Cardiac fibroblast (primary cell): Measurements from ENCODE around the gene CHN2.

Source experiments
- DNase-seq, 2 donors: peaks; one replicate each; pipeline versions ENCODE4 v3.0.0 to v3.0.0-alpha.2; 2010; ENCODE audit warnings: low read depth in 2 of 2
- H3K4me3 ChIP-seq, 2 donors: replicated peaks in 1 of 2; 1 replicate in 1 of 2; 2 replicates in 1 of 2; pipeline ENCODE4 v1.5.1; 2011; ENCODE audit warnings: low read depth in 2 of 2, low read length in 2 of 2, mild to moderate bottlenecking in 2 of 2, moderate library complexity in 1 of 2
- CTCF ChIP-seq: IDR thresholded peaks from one replicate; pipeline ENCODE4 v1.5.1; 2011; ENCODE audit warnings: low read depth, mild to moderate bottlenecking, low read length, inconsistent platforms

The CHN2 gene

GRCh38 chr7:29394321-29394720 is 199.7 kb downstream of the CHN2 start:
- no peak for DNase-seq
- H3K4me3 ChIP-seq = no peak overlapping the region
- no peak for TF ChIP-seq CTCF

GRCh38 chr7:29396563-29396962 is 202.0 kb downstream of the CHN2 start:
- no peak for DNase-seq
- no peak overlapping the region for H3K4me3 ChIP-seq
- TF ChIP-seq CTCF = no peak

GRCh38 chr7:29397398-29397797 is 202.8 kb downstream of the CHN2 start:
- TF ChIP-seq CTCF = no peak
- H3K4me3 ChIP-seq = no peak overlapping the region
- no peak for DNase-seq

GRCh38 chr7:29398011-29398410 is 203.4 kb downstream of the CHN2 start:
- no peak overlapping the region for H3K4me3 ChIP-seq
- no peak for DNase-seq
- TF ChIP-seq CTCF = no peak

- no peak for DNase-seq
- H3K4me3 ChIP-seq = no peak overlapping the region
- no peak for TF ChIP-seq CTCF
These were observed 205.9 kb downstream of the CHN2 start for GRCh38 chr7:29400437-29400836.

GRCh38 chr7:29401769-29402168 is 207.2 kb downstream of the CHN2 start:
- DNase-seq = no peak
- H3K4me3 ChIP-seq = no peak overlapping the region
- no peak for TF ChIP-seq CTCF

- H3K4me3 ChIP-seq = no peak overlapping the region
These were observed 211.3 kb downstream of the CHN2 start for GRCh38 chr7:29405891-29406290.

More at GRCh38 chr7:29405891-29406290, 211.3 kb downstream of the CHN2 start:
- no peak for TF ChIP-seq CTCF
- no peak for DNase-seq
